ENCODE measurements around the gene PDE3A.
A peak's percentile ranks its signal among the peaks of the same experiment; 100 is the strongest.
"Not testable (repeated sequence)": the region's sequence is repeated elsewhere in the genome, so short reads cannot be mapped to it uniquely, and the experiment has no call there.

The PDE3A gene

GRCh38 chr12:20510811-20511210, 142.5 kb downstream of the PDE3A start:
- in situ Hi-C loops (cut with MboI; ENCODE audit: low pct_unique_long_range_greater_than_20kb, low sequenced_read_pairs): no loop called here
- DNase-seq: no peak

- no peak for DNase-seq
- in situ Hi-C loops (cut with MboI; ENCODE audit: low pct_unique_long_range_greater_than_20kb, low sequenced_read_pairs): no loop called here
Measured at GRCh38 chr12:20513189-20513588, 144.9 kb downstream of the PDE3A start.

- in situ Hi-C loops (cut with MboI; ENCODE audit: low pct_unique_long_range_greater_than_20kb, low sequenced_read_pairs): no loop called here
- DNase-seq: no peak
Measured at GRCh38 chr12:20514598-20514997, 146.3 kb downstream of the PDE3A start.

- no peak for DNase-seq
- in situ Hi-C loops (cut with MboI; ENCODE audit: low pct_unique_long_range_greater_than_20kb, low sequenced_read_pairs): no loop called here
Measured at GRCh38 chr12:20520532-20520931, 152.2 kb downstream of the PDE3A start.

- no peak for DNase-seq
- in situ Hi-C loops (cut with MboI; ENCODE audit: low pct_unique_long_range_greater_than_20kb, low sequenced_read_pairs): no loop called here
Measured at GRCh38 chr12:20523658-20524057, 155.3 kb downstream of the PDE3A start.

GRCh38 chr12:20524113-20524512, 155.8 kb downstream of the PDE3A start:
- DNase-seq: no peak
- in situ Hi-C loops (cut with MboI; ENCODE audit: low pct_unique_long_range_greater_than_20kb, low sequenced_read_pairs): no loop called here

- no peak for DNase-seq
- in situ Hi-C loops (cut with MboI; ENCODE audit: low pct_unique_long_range_greater_than_20kb, low sequenced_read_pairs): no loop called here
Measured at GRCh38 chr12:20525064-20525610, 156.8 kb downstream of the PDE3A start.

GRCh38 chr12:20527417-20528163, 159.3 kb downstream of the PDE3A start:
- in situ Hi-C loops (cut with MboI; ENCODE audit: low pct_unique_long_range_greater_than_20kb, low sequenced_read_pairs): no loop called here
- DNase-seq: no peak

GRCh38 chr12:20528208-20528607, 159.9 kb downstream of the PDE3A start:
- in situ Hi-C loops (cut with MboI; ENCODE audit: low pct_unique_long_range_greater_than_20kb, low sequenced_read_pairs): no loop called here

GRCh38 chr12:20546267-20546666, 177.9 kb downstream of the PDE3A start:
- in situ Hi-C loops (cut with MboI; ENCODE audit: low pct_unique_long_range_greater_than_20kb, low sequenced_read_pairs): no loop called here
- no peak for DNase-seq

More at GRCh38 chr12:20528208-20528607, 159.9 kb downstream of the PDE3A start:
- no peak for DNase-seq

GRCh38 chr12:20547816-20548575, 179.7 kb downstream of the PDE3A start:
- no peak for DNase-seq
- in situ Hi-C loops (cut with MboI; ENCODE audit: low pct_unique_long_range_greater_than_20kb, low sequenced_read_pairs): no loop called here

- no peak for DNase-seq
- in situ Hi-C loops (cut with MboI; ENCODE audit: low pct_unique_long_range_greater_than_20kb, low sequenced_read_pairs): no loop called here
Measured at GRCh38 chr12:20548611-20549010, 180.3 kb downstream of the PDE3A start.

GRCh38 chr12:20549108-20549719, 180.9 kb downstream of the PDE3A start:
- in situ Hi-C loops (cut with MboI; ENCODE audit: low pct_unique_long_range_greater_than_20kb, low sequenced_read_pairs): no loop called here
- peak; percentile 16 for DNase-seq

- DNase-seq; in situ Hi-C loops (cut with MboI; ENCODE audit: low pct_unique_long_range_greater_than_20kb, low sequenced_read_pairs): not testable (repeated sequence)
Measured at GRCh38 chr12:20551742-20552442, 183.6 kb downstream of the PDE3A start.

GRCh38 chr12:20552586-20552985, 184.2 kb downstream of the PDE3A start:
- in situ Hi-C loops (cut with MboI; ENCODE audit: low pct_unique_long_range_greater_than_20kb, low sequenced_read_pairs); DNase-seq: not testable (repeated sequence)

GRCh38 chr12:20555015-20555414, 186.7 kb downstream of the PDE3A start:
- no peak for DNase-seq
- in situ Hi-C loops (cut with MboI; ENCODE audit: low pct_unique_long_range_greater_than_20kb, low sequenced_read_pairs): no loop called here

GRCh38 chr12:20555771-20556170, 187.4 kb downstream of the PDE3A start:
- in situ Hi-C loops (cut with MboI; ENCODE audit: low pct_unique_long_range_greater_than_20kb, low sequenced_read_pairs): no loop called here
- DNase-seq: no peak

- no peak for DNase-seq
- in situ Hi-C loops (cut with MboI; ENCODE audit: low pct_unique_long_range_greater_than_20kb, low sequenced_read_pairs): no loop called here
Measured at GRCh38 chr12:20557096-20557495, 188.8 kb downstream of the PDE3A start.

- no peak for DNase-seq
- in situ Hi-C loops (cut with MboI; ENCODE audit: low pct_unique_long_range_greater_than_20kb, low sequenced_read_pairs): no loop called here
Measured at GRCh38 chr12:20560935-20561334, 192.6 kb downstream of the PDE3A start.
